Gastrocnemius medialis (tissue), 4 donors: ENCODE results near the gene ITIH2. TPM values are rescaled to one million over a fixed set of nuclear protein-coding genes. Genes with fewer than 3 reads are reported as not detected.
"Not testable (repeated sequence)": the region's sequence is repeated elsewhere in the genome, so short reads cannot be mapped to it uniquely, and the experiment has no call there.

Source experiments
- ATAC-seq, 2 donors: fragments of 150-250 bp; one replicate each; pipeline ENCODE4 v1.9.1; 2016
- DNase-seq, 2 donors: peaks; one replicate each; pipeline ENCODE4 v3.0.0-alpha.2; 2019
- H3K27ac ChIP-seq, 4 donors: fragments of 200-600 bp; sonication (generic); 1 replicate in 1 of 4; 2 replicates in 3 of 4; pipeline ENCODE4 v1.5.1; 2016 to 2018; ENCODE audit warnings: mild to moderate bottlenecking in 2 of 4, moderate library complexity in 1 of 4
- H3K27me3 ChIP-seq, 3 donors: fragments of 200-600 bp; sonication (generic) in 2 of 3; 1 replicate in 1 of 3; 2 replicates in 2 of 3; pipeline versions ENCODE4 v1.5.1 to v1.6.0; 2016 to 2019; ENCODE audit warnings: mild to moderate bottlenecking in 1 of 3, moderate library complexity in 1 of 3
- H3K36me3 ChIP-seq, 2 donors: fragments of 200-600 bp; sonication (generic) in 1 of 2; one replicate each; pipeline ENCODE4 v1.5.1; 2017 to 2018
- H3K4me1 ChIP-seq, 2 donors: fragments of 200-600 bp; sonication (generic) in 1 of 2; one replicate each; pipeline ENCODE4 v1.5.1; 2016 to 2017; ENCODE audit warnings: mild to moderate bottlenecking in 2 of 2
- H3K4me3 ChIP-seq, 4 donors: fragments of 200-600 bp; sonication (generic) in 3 of 4; 1 replicate in 1 of 4; 2 replicates in 3 of 4; pipeline ENCODE4 v1.5.1; 2016 to 2019; ENCODE audit warnings: mild to moderate bottlenecking in 2 of 4
- H3K9me3 ChIP-seq, 3 donors: fragments of 200-600 bp; sonication (generic) in 2 of 3; 1 replicate in 1 of 3; 2 replicates in 2 of 3; pipeline ENCODE4 v1.5.1; 2016 to 2019
- CTCF ChIP-seq, 5 experiments: fragments of 450-650 bp in 3 of 5; fragments of 200-600 bp in 2 of 5; sonication (generic) in 2 of 5; IDR thresholded peaks in 4 of 5; conservative IDR thresholded peaks in 1 of 5; 1 replicate in 4 of 5; 2 replicates in 1 of 5; pipeline ENCODE4 v1.5.1; 2016 to 2019; ENCODE audit warnings: antibody characterized with exemption in 5 of 5, mild to moderate bottlenecking in 3 of 5, moderate library complexity in 3 of 5
- POLR2A ChIP-seq, 2 donors: fragments of 450-650 bp; IDR thresholded peaks; one replicate each; pipeline ENCODE4 v1.6.1; 2017; ENCODE audit warnings: antibody characterized with exemption in 2 of 2, mild to moderate bottlenecking in 2 of 2, moderate library complexity in 2 of 2
- in situ Hi-C, 4 donors: fragments of 200-750 bp; cut with MboI; loops; one replicate each; pipeline versions ENCODE4 v1.15.0 to v1.8.0; 2017; ENCODE audit warnings: low sequenced_read_pairs in 4 of 4
- intact Hi-C: fragments of 100-400 bp; cut with DNase I; formaldehyde crosslinking; loops from one replicate; pipeline ENCODE4 v1.15.1; 2023; ENCODE audit warnings: low total_unique reads
- total RNA-seq, 4 donors: library from RNA; depleted of rRNA; stranded (reverse); fragments of >200 nt; gene quantifications; one replicate each; pipeline versions ENCODE4 v1.1.0 to v1.2.3, GENCODE V29; 2016

ITIH2 gene
- total RNA-seq, 4 donors from 2014 or later, result 0.55 to 1.4 TPM; not detected in 2

GRCh38 chr10:7687228-7687907 is 15.7 kb upstream of the ITIH2 start:
- Histone ChIP-seq H3K36me3 (no peaks in the 10 kb centered on the region), H3K27me3 (no peaks in the 10 kb centered on the region), H3K4me1 (no peaks in the 10 kb centered on the region), H3K27ac (no peak overlapping the region), H3K9me3 (no peaks in the 10 kb centered on the region), H3K4me3 (no peak overlapping the region)
- peak; percentile 50 to 66 for DNase-seq
- peak; percentile 59 to 77 (median 74) for TF ChIP-seq CTCF (IDR thresholded peaks at IDR 0.05 in 4 of 5, conservative IDR thresholded peaks at IDR 0.05 in 1 of 5)
- TF ChIP-seq POLR2A (IDR thresholded peaks at IDR 0.05), result no peak
- peak; percentile 74 to 81 for ATAC-seq
- intact Hi-C loops (loop anchor here (1.0 kb wide), 1 partner anchor 162 kb away; no protein-coding TSS in a partner anchor), in situ Hi-C loops (loop anchor here in 3 of 4 donors (5.0 kb wide), 1 partner anchor 165 kb away; no protein-coding TSS in a partner anchor)

- Histone ChIP-seq H3K27ac (no peak overlapping the region), H3K4me3 (no peak overlapping the region), H3K9me3 (no peaks in the 10 kb centered on the region), H3K36me3 (no peaks in the 10 kb centered on the region), H3K27me3 (no peaks in the 10 kb centered on the region), H3K4me1 (no peaks in the 10 kb centered on the region)
- TF ChIP-seq CTCF (IDR thresholded peaks at IDR 0.05 in 4 of 5, conservative IDR thresholded peaks at IDR 0.05 in 1 of 5) (no peak), POLR2A (IDR thresholded peaks at IDR 0.05) (no peak)
- in situ Hi-C loops, result loop anchor here in 3 of 4 donors (5.0 kb wide), 1 partner anchor 167 kb away; no protein-coding TSS in a partner anchor
- intact Hi-C loops, result no loop called here
- no peak for ATAC-seq
- DNase-seq, result no peak
Observed at GRCh38 chr10:7689591-7689990, 13.5 kb upstream of the ITIH2 start.

- ATAC-seq, H3K9me3 ChIP-seq, in situ Hi-C loops, DNase-seq, H3K27me3 ChIP-seq, H3K4me3 ChIP-seq, H3K36me3 ChIP-seq, H3K27ac ChIP-seq, intact Hi-C loops, H3K4me1 ChIP-seq: not testable (repeated sequence)
Observed at GRCh38 chr10:7690885-7691597, 12.1 kb upstream of the ITIH2 start.

- in situ Hi-C loops, result not testable (repeated sequence)
Observed at GRCh38 chr10:7692368-7692767, 10.7 kb upstream of the ITIH2 start.

GRCh38 chr10:7693194-7693593 is 9.9 kb upstream of the ITIH2 start:
- H3K4me3 ChIP-seq, H3K4me1 ChIP-seq, DNase-seq, H3K9me3 ChIP-seq, H3K27ac ChIP-seq, in situ Hi-C loops, ATAC-seq, H3K36me3 ChIP-seq, H3K27me3 ChIP-seq, intact Hi-C loops: not testable (repeated sequence)

More at GRCh38 chr10:7692368-7692767, 10.7 kb upstream of the ITIH2 start:
- H3K36me3 ChIP-seq, H3K9me3 ChIP-seq, H3K27ac ChIP-seq, intact Hi-C loops, DNase-seq, H3K4me1 ChIP-seq, H3K4me3 ChIP-seq, H3K27me3 ChIP-seq, ATAC-seq: not testable (repeated sequence)

- Histone ChIP-seq H3K4me1 (peaks cover 0 to 7% of the 10 kb centered on the region in 2 donors), H3K9me3 (no peaks in the 10 kb centered on the region), H3K4me3 (no peak overlapping the region), H3K36me3 (no peaks in the 10 kb centered on the region), H3K27ac (no peak overlapping the region), H3K27me3 (no peaks in the 10 kb centered on the region)
- intact Hi-C loops (no loop called here), in situ Hi-C loops (no loop called here)
- TF ChIP-seq CTCF (IDR thresholded peaks at IDR 0.05 in 4 of 5, conservative IDR thresholded peaks at IDR 0.05 in 1 of 5) (no peak), POLR2A (IDR thresholded peaks at IDR 0.05) (no peak)
- no peak for DNase-seq
- no peak for ATAC-seq
Observed at GRCh38 chr10:7696545-7696944, 6.6 kb upstream of the ITIH2 start.
